ENCODE measurements around the gene SCN10A. TPM values are rescaled to one million over a fixed set of nuclear protein-coding genes. Genes with fewer than 3 reads are reported as not detected.

Gene SCN10A
- total RNA-seq, 1 experiment from 2014 or later, result not detected

DNA sequence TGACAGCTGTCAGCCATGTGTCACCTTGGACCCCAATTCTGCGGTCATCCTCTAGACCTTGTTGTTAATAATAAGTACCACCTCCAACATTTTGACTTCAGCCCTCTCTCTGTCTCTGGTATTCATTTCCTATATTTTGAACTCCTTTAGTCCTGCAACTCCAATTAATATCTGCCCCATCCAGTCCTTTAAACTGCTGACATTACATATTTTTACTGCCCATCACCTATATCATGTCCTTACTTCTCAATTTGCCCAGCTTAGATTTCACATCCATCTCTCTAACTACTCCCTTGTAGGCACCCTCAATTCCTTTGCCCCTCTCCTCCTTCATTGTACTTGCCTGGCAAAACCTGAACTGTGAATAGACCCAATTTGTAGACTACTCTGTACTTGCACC, 73.5 kb downstream of the SCN10A start:
- no peak for DNase-seq
- Histone ChIP-seq H3K36me3 (replicated peaks; ENCODE audit: control insufficient read depth, insufficient read depth, low read length) (no peaks in the 10 kb centered on the region), H3K4me3 (ENCODE audit: insufficient read depth, low read depth, low read length) (no peak overlapping the region), H3K27me3 (ENCODE audit: control insufficient read depth, insufficient read depth, low read length) (no peaks in the 10 kb centered on the region)

DNA sequence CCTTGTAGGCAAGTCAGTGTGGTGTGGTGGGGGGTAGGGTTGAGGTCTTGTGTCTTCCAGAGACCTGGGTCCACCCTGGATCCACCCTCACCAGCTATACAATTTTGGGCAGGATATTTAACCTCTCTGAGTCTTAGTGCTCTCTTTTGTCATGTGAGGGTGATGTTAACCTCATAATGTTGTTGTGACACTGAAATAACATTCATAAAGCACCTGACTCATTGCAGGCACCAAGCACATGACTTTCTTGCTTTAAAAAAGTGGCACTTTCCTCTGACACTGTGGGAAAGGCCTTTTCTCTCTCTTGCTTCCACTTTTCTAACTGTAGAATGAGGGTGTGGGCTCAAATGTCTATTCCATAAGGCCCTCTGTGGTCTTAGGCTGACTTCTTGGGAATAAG, 75.5 kb downstream of the SCN10A start:
- H3K27me3 ChIP-seq (ENCODE audit: control insufficient read depth, insufficient read depth, low read length), result no peaks in the 10 kb centered on the region
- H3K36me3 ChIP-seq (replicated peaks; ENCODE audit: control insufficient read depth, insufficient read depth, low read length), result no peaks in the 10 kb centered on the region
- DNase-seq, result no peak
- H3K4me3 ChIP-seq (ENCODE audit: insufficient read depth, low read depth, low read length), result no peak overlapping the region

GRCh38 chr3:38739931-38740330, 76.1 kb downstream of the SCN10A start:
- Histone ChIP-seq H3K4me3 (ENCODE audit: insufficient read depth, low read depth, low read length) (no peak overlapping the region), H3K36me3 (replicated peaks; ENCODE audit: control insufficient read depth, insufficient read depth, low read length) (no peaks in the 10 kb centered on the region), H3K27me3 (ENCODE audit: control insufficient read depth, insufficient read depth, low read length) (no peaks in the 10 kb centered on the region)
- DNase-seq, result no peak

DNA sequence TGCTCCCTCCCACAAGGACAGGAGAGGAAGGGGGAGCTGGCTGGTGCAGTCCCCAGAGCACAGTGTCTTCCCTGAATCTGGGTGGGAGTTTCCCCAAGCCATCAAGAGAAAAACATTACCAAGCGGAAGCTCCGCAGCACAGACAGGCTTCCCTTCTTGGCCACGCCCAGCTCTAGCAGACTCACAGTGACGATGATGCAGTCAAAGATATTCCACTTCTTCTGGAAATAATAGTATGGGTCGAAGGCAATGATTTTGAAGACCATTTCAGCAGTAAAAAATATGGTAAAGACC, 76.7 kb downstream of the SCN10A start:
- Histone ChIP-seq H3K4me3 (ENCODE audit: insufficient read depth, low read depth, low read length) (no peak overlapping the region), H3K36me3 (replicated peaks; ENCODE audit: control insufficient read depth, insufficient read depth, low read length) (no peaks in the 10 kb centered on the region), H3K27me3 (ENCODE audit: control insufficient read depth, insufficient read depth, low read length) (no peaks in the 10 kb centered on the region)
- DNase-seq, result no peak

DNA sequence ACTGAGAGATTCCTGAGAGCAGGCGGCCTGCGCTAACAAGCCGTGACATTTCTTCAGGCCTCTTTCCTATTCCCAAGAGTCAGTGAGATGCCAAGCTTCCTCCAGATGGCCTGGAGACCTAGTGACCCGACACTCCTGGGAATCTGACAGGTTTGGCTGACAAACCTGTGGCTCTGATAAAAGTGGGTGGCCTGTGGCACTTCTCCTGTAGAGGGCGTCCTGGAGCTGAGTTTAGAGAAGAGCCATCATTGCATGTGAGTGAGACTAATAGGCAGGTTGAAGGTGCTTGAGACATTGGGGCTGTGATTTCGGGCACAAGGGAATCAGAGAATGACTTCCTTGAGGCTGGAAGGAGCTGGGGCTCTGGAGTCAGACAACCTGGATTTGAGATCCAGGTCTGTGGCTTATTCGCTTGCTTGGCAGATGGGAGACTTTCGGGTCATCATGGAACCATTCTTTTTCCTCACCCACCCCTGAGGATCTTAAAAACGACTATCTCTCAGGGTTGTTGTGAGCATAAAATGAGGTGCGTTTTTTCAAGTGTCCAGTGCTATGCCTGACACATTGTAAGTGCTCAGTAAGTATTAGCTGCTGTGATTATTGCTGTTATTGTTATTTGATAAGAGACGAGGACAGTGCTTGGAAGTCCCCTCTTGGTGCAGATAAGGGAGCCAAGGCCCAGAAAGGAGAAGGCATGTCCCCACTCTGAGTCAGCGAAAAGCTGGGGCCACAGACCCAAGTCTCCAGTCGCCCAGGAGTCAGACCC, 77.2 kb downstream of the SCN10A start:
- H3K4me3 ChIP-seq (ENCODE audit: insufficient read depth, low read depth, low read length), result no peak overlapping the region

GRCh38 chr3:38731522-38731921, 84.5 kb downstream of the SCN10A start:
- no peaks in the 10 kb centered on the region for H3K36me3 ChIP-seq (replicated peaks; ENCODE audit: control insufficient read depth, insufficient read depth, low read length)
- DNase-seq, result no peak
- H3K4me3 ChIP-seq (ENCODE audit: insufficient read depth, low read depth, low read length), result no peak overlapping the region
- H3K27me3 ChIP-seq (ENCODE audit: control insufficient read depth, insufficient read depth, low read length), result no peaks in the 10 kb centered on the region

More for the DNA sequence above, 77.2 kb downstream of the SCN10A start:
- Histone ChIP-seq H3K27me3 (ENCODE audit: control insufficient read depth, insufficient read depth, low read length) (no peaks in the 10 kb centered on the region), H3K36me3 (replicated peaks; ENCODE audit: control insufficient read depth, insufficient read depth, low read length) (no peaks in the 10 kb centered on the region)
- peak; percentile 84 for DNase-seq

GRCh38 chr3:38730281-38730680, 85.7 kb downstream of the SCN10A start:
- H3K36me3 ChIP-seq (replicated peaks; ENCODE audit: control insufficient read depth, insufficient read depth, low read length), result no peaks in the 10 kb centered on the region
- H3K27me3 ChIP-seq (ENCODE audit: control insufficient read depth, insufficient read depth, low read length), result no peaks in the 10 kb centered on the region
- no peak for DNase-seq
- no peak overlapping the region for H3K4me3 ChIP-seq (ENCODE audit: insufficient read depth, low read depth, low read length)

GRCh38 chr3:38728008-38728407, 88.0 kb downstream of the SCN10A start:
- DNase-seq, result no peak

GRCh38 chr3:38726751-38727150, 89.3 kb downstream of the SCN10A start:
- no peaks in the 10 kb centered on the region for H3K36me3 ChIP-seq (replicated peaks; ENCODE audit: control insufficient read depth, insufficient read depth, low read length)
- H3K27me3 ChIP-seq (ENCODE audit: control insufficient read depth, insufficient read depth, low read length), result no peaks in the 10 kb centered on the region
- DNase-seq, result no peak
- no peak overlapping the region for H3K4me3 ChIP-seq (ENCODE audit: insufficient read depth, low read depth, low read length)

More at GRCh38 chr3:38728008-38728407, 88.0 kb downstream of the SCN10A start:
- Histone ChIP-seq H3K4me3 (ENCODE audit: insufficient read depth, low read depth, low read length) (no peak overlapping the region), H3K27me3 (ENCODE audit: control insufficient read depth, insufficient read depth, low read length) (no peaks in the 10 kb centered on the region), H3K36me3 (replicated peaks; ENCODE audit: control insufficient read depth, insufficient read depth, low read length) (no peaks in the 10 kb centered on the region)

DNA sequence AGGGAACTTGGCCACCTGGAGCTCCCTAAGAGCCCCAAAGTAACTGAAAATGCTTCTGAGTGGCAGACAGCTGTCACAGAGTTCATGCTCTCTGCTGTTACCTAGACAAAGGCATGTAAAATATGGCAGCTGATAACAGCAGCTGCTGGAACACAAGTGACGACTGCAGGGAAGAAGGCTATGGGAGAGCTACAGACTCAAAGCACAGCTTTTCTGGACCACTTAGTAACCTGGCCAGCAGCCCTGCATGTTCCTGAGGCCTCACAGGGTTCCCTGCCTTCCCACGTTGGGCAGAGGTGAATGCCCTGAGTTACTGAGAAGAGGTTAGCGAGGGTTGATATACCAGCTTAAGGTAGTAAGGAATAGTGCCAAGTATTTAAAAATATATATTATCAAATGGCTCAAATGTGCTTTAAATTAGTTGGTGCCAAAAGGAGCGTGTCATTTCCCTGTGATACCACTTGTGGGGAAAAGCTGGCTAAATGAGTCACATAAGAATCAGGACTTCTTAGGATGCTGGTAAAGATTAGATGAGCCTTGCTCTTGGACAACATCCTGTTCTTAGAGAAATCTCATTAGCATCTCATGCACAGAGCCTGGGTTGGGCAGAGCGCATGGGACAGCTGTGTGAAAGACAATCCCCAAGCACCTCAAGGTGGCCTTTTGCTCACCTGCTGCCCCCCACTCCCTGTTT, 90.1 kb downstream of the SCN10A start:
- DNase-seq, result no peak
- H3K36me3 ChIP-seq (replicated peaks; ENCODE audit: control insufficient read depth, insufficient read depth, low read length), result no peaks in the 10 kb centered on the region

GRCh38 chr3:38724392-38724736, 91.7 kb downstream of the SCN10A start:
- Histone ChIP-seq H3K4me3 (ENCODE audit: insufficient read depth, low read depth, low read length) (no peak overlapping the region), H3K27me3 (ENCODE audit: control insufficient read depth, insufficient read depth, low read length) (no peaks in the 10 kb centered on the region), H3K36me3 (replicated peaks; ENCODE audit: control insufficient read depth, insufficient read depth, low read length) (no peaks in the 10 kb centered on the region)
- no peak for DNase-seq

More for the DNA sequence above, 90.1 kb downstream of the SCN10A start:
- no peak overlapping the region for H3K4me3 ChIP-seq (ENCODE audit: insufficient read depth, low read depth, low read length)
- no peaks in the 10 kb centered on the region for H3K27me3 ChIP-seq (ENCODE audit: control insufficient read depth, insufficient read depth, low read length)

- DNase-seq, result no peak
- Histone ChIP-seq H3K27me3 (ENCODE audit: control insufficient read depth, insufficient read depth, low read length) (no peaks in the 10 kb centered on the region), H3K36me3 (replicated peaks; ENCODE audit: control insufficient read depth, insufficient read depth, low read length) (no peaks in the 10 kb centered on the region), H3K4me3 (ENCODE audit: insufficient read depth, low read depth, low read length) (no peak overlapping the region)
These were observed 92.2 kb downstream of the SCN10A start for GRCh38 chr3:38723569-38724391.

DNA sequence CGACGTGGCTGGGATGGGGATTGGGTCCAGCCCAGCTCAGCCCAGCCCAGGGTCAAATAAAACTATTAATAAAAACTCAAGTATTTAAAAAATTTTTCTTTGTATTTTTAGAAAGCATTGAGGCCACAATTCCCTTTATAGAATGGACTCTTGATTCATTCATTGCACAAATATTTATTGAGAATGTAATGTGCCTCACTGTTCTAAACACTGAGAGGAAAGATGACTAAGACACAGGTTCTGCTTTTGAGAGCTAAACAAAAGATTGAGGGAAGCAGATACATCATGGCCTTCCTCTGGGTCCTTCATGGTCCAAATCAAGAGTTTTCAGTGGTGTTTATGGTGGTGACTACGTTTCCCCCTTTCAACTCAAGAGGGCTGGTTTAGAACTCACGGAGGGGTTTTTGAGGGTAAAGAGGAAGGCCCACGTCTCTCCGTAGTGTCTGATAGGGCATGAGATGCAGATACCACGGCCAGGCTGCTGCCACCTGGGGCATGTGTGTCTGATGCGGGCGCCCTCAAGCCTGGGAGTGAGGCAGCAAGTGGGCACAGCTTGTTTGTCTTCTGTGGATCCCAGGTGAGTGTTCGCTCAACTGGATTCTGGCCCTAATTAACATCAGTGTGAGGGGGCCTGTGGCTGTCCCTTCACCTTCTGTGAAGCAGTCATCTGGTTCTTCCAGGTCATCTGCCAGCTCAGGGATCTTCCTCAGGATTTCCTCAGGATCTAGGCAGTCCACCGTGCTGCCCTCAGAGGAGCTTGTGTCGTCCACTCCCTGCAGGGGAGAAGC, 93.0 kb downstream of the SCN10A start:
- Histone ChIP-seq H3K36me3 (replicated peaks; ENCODE audit: control insufficient read depth, insufficient read depth, low read length) (no peaks in the 10 kb centered on the region), H3K27me3 (ENCODE audit: control insufficient read depth, insufficient read depth, low read length) (no peaks in the 10 kb centered on the region), H3K4me3 (ENCODE audit: insufficient read depth, low read depth, low read length) (no peak overlapping the region)
- DNase-seq, result no peak

GRCh38 chr3:38721207-38721772, 94.7 kb downstream of the SCN10A start:
- Histone ChIP-seq H3K27me3 (ENCODE audit: control insufficient read depth, insufficient read depth, low read length) (no peaks in the 10 kb centered on the region), H3K4me3 (ENCODE audit: insufficient read depth, low read depth, low read length) (no peak overlapping the region), H3K36me3 (replicated peaks; ENCODE audit: control insufficient read depth, insufficient read depth, low read length) (no peaks in the 10 kb centered on the region)
- peak; percentile 49 for DNase-seq
